ENCODE results near the gene APOB. TPM values are rescaled to one million over a fixed set of nuclear protein-coding genes. Genes with fewer than 3 reads are reported as not detected.

Gene APOB, protein sequence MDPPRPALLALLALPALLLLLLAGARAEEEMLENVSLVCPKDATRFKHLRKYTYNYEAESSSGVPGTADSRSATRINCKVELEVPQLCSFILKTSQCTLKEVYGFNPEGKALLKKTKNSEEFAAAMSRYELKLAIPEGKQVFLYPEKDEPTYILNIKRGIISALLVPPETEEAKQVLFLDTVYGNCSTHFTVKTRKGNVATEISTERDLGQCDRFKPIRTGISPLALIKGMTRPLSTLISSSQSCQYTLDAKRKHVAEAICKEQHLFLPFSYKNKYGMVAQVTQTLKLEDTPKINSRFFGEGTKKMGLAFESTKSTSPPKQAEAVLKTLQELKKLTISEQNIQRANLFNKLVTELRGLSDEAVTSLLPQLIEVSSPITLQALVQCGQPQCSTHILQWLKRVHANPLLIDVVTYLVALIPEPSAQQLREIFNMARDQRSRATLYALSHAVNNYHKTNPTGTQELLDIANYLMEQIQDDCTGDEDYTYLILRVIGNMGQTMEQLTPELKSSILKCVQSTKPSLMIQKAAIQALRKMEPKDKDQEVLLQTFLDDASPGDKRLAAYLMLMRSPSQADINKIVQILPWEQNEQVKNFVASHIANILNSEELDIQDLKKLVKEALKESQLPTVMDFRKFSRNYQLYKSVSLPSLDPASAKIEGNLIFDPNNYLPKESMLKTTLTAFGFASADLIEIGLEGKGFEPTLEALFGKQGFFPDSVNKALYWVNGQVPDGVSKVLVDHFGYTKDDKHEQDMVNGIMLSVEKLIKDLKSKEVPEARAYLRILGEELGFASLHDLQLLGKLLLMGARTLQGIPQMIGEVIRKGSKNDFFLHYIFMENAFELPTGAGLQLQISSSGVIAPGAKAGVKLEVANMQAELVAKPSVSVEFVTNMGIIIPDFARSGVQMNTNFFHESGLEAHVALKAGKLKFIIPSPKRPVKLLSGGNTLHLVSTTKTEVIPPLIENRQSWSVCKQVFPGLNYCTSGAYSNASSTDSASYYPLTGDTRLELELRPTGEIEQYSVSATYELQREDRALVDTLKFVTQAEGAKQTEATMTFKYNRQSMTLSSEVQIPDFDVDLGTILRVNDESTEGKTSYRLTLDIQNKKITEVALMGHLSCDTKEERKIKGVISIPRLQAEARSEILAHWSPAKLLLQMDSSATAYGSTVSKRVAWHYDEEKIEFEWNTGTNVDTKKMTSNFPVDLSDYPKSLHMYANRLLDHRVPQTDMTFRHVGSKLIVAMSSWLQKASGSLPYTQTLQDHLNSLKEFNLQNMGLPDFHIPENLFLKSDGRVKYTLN (N-terminal part only)
- 190 and 234 TPM in 2 replicates for total RNA-seq (2022)
- percentile 98 among the genes with signal in this experiment for Bru-seq, nascent RNA
- BruChase-seq, experiment 1, labeled RNA remaining after a 2-hour chase: percentile 99 among the genes with signal in this experiment
- percentile 100 among the genes with signal in this experiment for BruChase-seq, experiment 2, labeled RNA remaining after a 6-hour chase
- long read RNA-seq, partial matches to known transcripts: 31 of 40 reads
- long read RNA-seq, other reads (novel, unspliced or antisense): 9 of 40 reads

- peak; percentile 91 to 94 for DNase-seq
- H3K4me3 ChIP-seq (ENCODE audit: low read depth, low read length): peak within 1 kb of the TSS; percentile 82
- no peaks in the 10 kb centered on the region for H3K27me3 Mint-ChIP-seq (ENCODE audit: insufficient read depth, unreplicated experiment)
These were observed at the start of gene APOB for GRCh38 chr2:21043744-21044532. Gene APOB (minus strand): TSS chr2:21044073. CDS start chr2:21043945, 128 bp downstream.

GRCh38 chr2:21092308-21092869 lies 48.5 kb upstream of the APOB start:
- no peaks in the 10 kb centered on the region for H3K27me3 Mint-ChIP-seq (ENCODE audit: insufficient read depth, unreplicated experiment)
- CTCF ChIA-PET: no interaction called here
- no peak for TF ChIP-seq CTCF (IDR thresholded peaks at IDR 0.05; ENCODE audit: insufficient read depth in 1 of 2, low read depth in 1 of 2, low read length in 1 of 2, severe bottlenecking in 1 of 2, unreplicated experiment in 1 of 2)
- Histone ChIP-seq H3K4me3 (ENCODE audit: low read depth, low read length) (no peak overlapping the region), H3K27me3 (replicated peaks; ENCODE audit: control insufficient read depth, insufficient read depth, low read length) (no peaks in the 10 kb centered on the region), H3K9me3 (no peaks in the 10 kb centered on the region), H3K36me3 (ENCODE audit: control insufficient read depth, insufficient read depth, low read length) (no peaks in the 10 kb centered on the region), H3K4me1 (no peaks in the 10 kb centered on the region)
- POLR2A ChIA-PET: no interaction called here
- H3K4me3 Mint-ChIP-seq (ENCODE audit: unreplicated experiment): no peak overlapping the region
- intact Hi-C loops (cut with micrococcal nuclease; ENCODE audit: unreplicated experiment): no loop called here
- no peaks in the 10 kb centered on the region for H3K9me3 Mint-ChIP-seq (ENCODE audit: unreplicated experiment)
- peaks cover 4% of the 10 kb centered on the region for H3K4me1 Mint-ChIP-seq (ENCODE audit: low read depth, unreplicated experiment)
- H3K36me3 Mint-ChIP-seq (ENCODE audit: insufficient read depth, unreplicated experiment): no peaks in the 10 kb centered on the region
- no TSS peak for BruUV-seq (replicated peaks)
- H3K27ac Mint-ChIP-seq (ENCODE audit: unreplicated experiment): no peak overlapping the region
- no peak for DNase-seq

More at GRCh38 chr2:21043744-21044532, at the start of gene APOB:
- H3K9me3 ChIP-seq: no peaks in the 10 kb centered on the region
- no peaks in the 10 kb centered on the region for H3K27me3 ChIP-seq (replicated peaks; ENCODE audit: control insufficient read depth, insufficient read depth, low read length)
- intact Hi-C loops (cut with micrococcal nuclease; ENCODE audit: unreplicated experiment): loop anchor here (1.0 to 5.0 kb wide), 9 partner anchors 12 to 367 kb away; no protein-coding TSS in a partner anchor
- H3K36me3 ChIP-seq (ENCODE audit: control insufficient read depth, insufficient read depth, low read length): peaks cover 8% of the 10 kb centered on the region
- ChIA-PET CTCF (interaction anchor here (0.8 to 1.6 kb wide), 4 partner anchors 13 to 121 kb away, joined by 3 to 10 read pairs (median 3); no protein-coding TSS in a partner anchor), POLR2A (no interaction called here)
- TF ChIP-seq CTCF (IDR thresholded peaks at IDR 0.05; ENCODE audit: insufficient read depth in 1 of 2, low read depth in 1 of 2, low read length in 1 of 2, severe bottlenecking in 1 of 2, unreplicated experiment in 1 of 2): peak in 1 of 2 experiments; percentile 37
- H3K4me1 ChIP-seq: peaks cover 18% of the 10 kb centered on the region
- Mint-ChIP-seq H3K9me3 (ENCODE audit: unreplicated experiment) (no peaks in the 10 kb centered on the region), H3K36me3 (ENCODE audit: insufficient read depth, unreplicated experiment) (peaks cover 52% of the 10 kb centered on the region), H3K4me1 (ENCODE audit: low read depth, unreplicated experiment) (peaks cover 22% of the 10 kb centered on the region), H3K4me3 (ENCODE audit: unreplicated experiment) (peak within 1 kb of the TSS; percentile 91), H3K27ac (ENCODE audit: unreplicated experiment) (peak within 1 kb of the TSS; percentile 89)
- no TSS peak for BruUV-seq (replicated peaks)

All from Caco-2 (cell line).